ENCODE measurements around the gene MOGAT3. TPM values are rescaled to one million over a fixed set of nuclear protein-coding genes. Genes with fewer than 3 reads are reported as not detected.

Gene MOGAT3
- total RNA-seq, 8 experiments from 2014 or later: 0.15 to 0.62 TPM; not detected in 6

- in situ Hi-C loops (cut with MboI; ENCODE audit: low pct_unique_long_range_greater_than_20kb in 2 of 9, low sequenced_read_pairs in 9 of 9, unreplicated experiment in 9 of 9): no loop called here
- 0 to 80% (median 6%) methylated on average over 1 to 15 of the region's 53 CpGs; no CpG with 5 or more reads in 5 of the 10 experiments for WGBS, 10 experiments
- H3K27ac ChIP-seq: no peak overlapping the region
- peaks cover 34 to 37% of the 10 kb centered on the region in 2 donors for H3K4me1 ChIP-seq (replicated peaks in 1 of 2)
- peak; percentile 3 to 78 (median 15) for ATAC-seq (replicated peaks in 6 of 8)
- peak overlapping the region in 4 of 5 donors; percentile 4 to 28 (median 20) for H3K4me3 ChIP-seq
These were observed 27.7 kb downstream of the MOGAT3 start for GRCh38 chr7:101172854-101173751.

GRCh38 chr7:101172005-101172853 is 28.6 kb downstream of the MOGAT3 start:
- no peak overlapping the region for H3K27ac ChIP-seq
- in situ Hi-C loops (cut with MboI; ENCODE audit: low pct_unique_long_range_greater_than_20kb in 2 of 9, low sequenced_read_pairs in 9 of 9, unreplicated experiment in 9 of 9): no loop called here
- H3K4me3 ChIP-seq: peak overlapping the region; percentile 4 to 28 (median 19)
- peak in 5 of 8 experiments; percentile 16 to 51 (median 36) for ATAC-seq (replicated peaks in 6 of 8)
- WGBS, 10 experiments: 0 to 7% (median 0%) methylated on average over 1 to 27 of the region's 79 CpGs; no CpG with 5 or more reads in 6 of the 10 experiments
- peaks cover 38 to 46% of the 10 kb centered on the region in 2 donors for H3K4me1 ChIP-seq (replicated peaks in 1 of 2)

GRCh38 chr7:101171442-101171837 is 29.4 kb downstream of the MOGAT3 start:
- H3K4me1 ChIP-seq (replicated peaks in 1 of 2): peaks cover 43 to 48% of the 10 kb centered on the region in 2 donors
- 0 to 4% (median 0%) methylated on average over 2 to 11 of the region's 13 CpGs; no CpG with 5 or more reads in 4 of the 10 experiments for WGBS, 10 experiments
- no peak for ATAC-seq (replicated peaks in 6 of 8)
- H3K4me3 ChIP-seq: peak overlapping the region in 2 of 5 donors; percentile 19 to 28
- no peak overlapping the region for H3K27ac ChIP-seq
- in situ Hi-C loops (cut with MboI; ENCODE audit: low pct_unique_long_range_greater_than_20kb in 2 of 9, low sequenced_read_pairs in 9 of 9, unreplicated experiment in 9 of 9): no loop called here

- no peak overlapping the region for H3K27ac ChIP-seq
- no peak for ATAC-seq (replicated peaks in 6 of 8)
- in situ Hi-C loops (cut with MboI; ENCODE audit: low pct_unique_long_range_greater_than_20kb in 2 of 9, low sequenced_read_pairs in 9 of 9, unreplicated experiment in 9 of 9): no loop called here
- peak overlapping the region in 1 of 5 donors; percentile 28 for H3K4me3 ChIP-seq
- peaks cover 47 to 51% of the 10 kb centered on the region in 2 donors for H3K4me1 ChIP-seq (replicated peaks in 1 of 2)
- WGBS, 10 experiments: 0 to 33% (median 3%) methylated on average over 1 to 11 of the region's 17 CpGs; no CpG with 5 or more reads in 1 of the 10 experiments
These were observed 30.0 kb downstream of the MOGAT3 start for GRCh38 chr7:101170617-101171441.

GRCh38 chr7:101169838-101170551 is 30.8 kb downstream of the MOGAT3 start:
- peak overlapping the region; percentile 27 to 85 (median 47) for H3K4me3 ChIP-seq
- in situ Hi-C loops (cut with MboI; ENCODE audit: low pct_unique_long_range_greater_than_20kb in 2 of 9, low sequenced_read_pairs in 9 of 9, unreplicated experiment in 9 of 9): no loop called here
- ATAC-seq (replicated peaks in 6 of 8): peak; percentile 6 to 59 (median 13)
- peak overlapping the region in 1 of 2 donors; percentile 66 for H3K27ac ChIP-seq
- H3K4me1 ChIP-seq (replicated peaks in 1 of 2): peaks cover 49 to 51% of the 10 kb centered on the region in 2 donors
- 0 to 2% (median 0%) methylated on average over 1 to 15 of the region's 33 CpGs; no CpG with 5 or more reads in 5 of the 10 experiments for WGBS, 10 experiments

- 0 to 9% (median 2%) methylated on average over 1 to 11 of the region's 18 CpGs; no CpG with 5 or more reads in 7 of the 10 experiments for WGBS, 10 experiments
- Histone ChIP-seq H3K4me3 (peak overlapping the region; percentile 27 to 85 (median 47)), H3K4me1 (replicated peaks in 1 of 2) (peaks cover 49 to 51% of the 10 kb centered on the region in 2 donors), H3K27ac (peak overlapping the region in 1 of 2 donors; percentile 66)
- peak in 1 of 8 experiments; percentile 1 for ATAC-seq (replicated peaks in 6 of 8)
- in situ Hi-C loops (cut with MboI; ENCODE audit: low pct_unique_long_range_greater_than_20kb in 2 of 9, low sequenced_read_pairs in 9 of 9, unreplicated experiment in 9 of 9): no loop called here
These were observed 31.6 kb downstream of the MOGAT3 start for GRCh38 chr7:101169110-101169837.

- 0 to 21% (median 0%) methylated on average over 1 to 4 of the region's 6 CpGs; no CpG with 5 or more reads in 5 of the 10 experiments for WGBS, 10 experiments
- in situ Hi-C loops (cut with MboI; ENCODE audit: low pct_unique_long_range_greater_than_20kb in 2 of 9, low sequenced_read_pairs in 9 of 9, unreplicated experiment in 9 of 9): no loop called here
- peaks cover 45 to 49% of the 10 kb centered on the region in 2 donors for H3K4me1 ChIP-seq (replicated peaks in 1 of 2)
These were observed 32.3 kb downstream of the MOGAT3 start for GRCh38 chr7:101168412-101169049.

GRCh38 chr7:101167645-101168411 is 33.0 kb downstream of the MOGAT3 start:
- peaks cover 38 to 42% of the 10 kb centered on the region in 2 donors for H3K4me1 ChIP-seq (replicated peaks in 1 of 2)
- H3K4me3 ChIP-seq: peak overlapping the region; percentile 22 to 85 (median 47)
- ATAC-seq (replicated peaks in 6 of 8): no peak

More at GRCh38 chr7:101168412-101169049, 32.3 kb downstream of the MOGAT3 start:
- ATAC-seq (replicated peaks in 6 of 8): no peak
- peak overlapping the region in 1 of 2 donors; percentile 66 for H3K27ac ChIP-seq
- H3K4me3 ChIP-seq: peak overlapping the region; percentile 27 to 85 (median 47)

GRCh38 chr7:101166909-101167644 is 33.8 kb downstream of the MOGAT3 start:
- Histone ChIP-seq H3K4me1 (replicated peaks in 1 of 2) (peaks cover 37 to 42% of the 10 kb centered on the region in 2 donors), H3K4me3 (peak overlapping the region; percentile 22 to 85 (median 47)), H3K27ac (peak overlapping the region; percentile 71 to 72)
- peak in 5 of 8 experiments; percentile 6 to 24 (median 16) for ATAC-seq (replicated peaks in 6 of 8)
- in situ Hi-C loops (cut with MboI; ENCODE audit: low pct_unique_long_range_greater_than_20kb in 2 of 9, low sequenced_read_pairs in 9 of 9, unreplicated experiment in 9 of 9): no loop called here
- 0% methylated on average over 1 to 3 of the region's 19 CpGs; no CpG with 5 or more reads in 6 of the 10 experiments for WGBS, 10 experiments

More at GRCh38 chr7:101167645-101168411, 33.0 kb downstream of the MOGAT3 start:
- WGBS, 10 experiments: 0 to 4% (median 0%) methylated on average over 1 to 6 of the region's 12 CpGs; no CpG with 5 or more reads in 1 of the 10 experiments
- in situ Hi-C loops (cut with MboI; ENCODE audit: low pct_unique_long_range_greater_than_20kb in 2 of 9, low sequenced_read_pairs in 9 of 9, unreplicated experiment in 9 of 9): no loop called here
- H3K27ac ChIP-seq: peak overlapping the region in 1 of 2 donors; percentile 71

- no peak for ATAC-seq (replicated peaks in 6 of 8)
- H3K4me3 ChIP-seq: peak overlapping the region; percentile 22 to 85 (median 47)
- no CpG with 5 or more reads among the region's 11 CpGs for WGBS, 10 experiments
- H3K27ac ChIP-seq: peak overlapping the region; percentile 71 to 72
- H3K4me1 ChIP-seq (replicated peaks in 1 of 2): peaks cover 34 to 39% of the 10 kb centered on the region in 2 donors
- in situ Hi-C loops (cut with MboI; ENCODE audit: low pct_unique_long_range_greater_than_20kb in 2 of 9, low sequenced_read_pairs in 9 of 9, unreplicated experiment in 9 of 9): no loop called here
These were observed 34.3 kb downstream of the MOGAT3 start for GRCh38 chr7:101166648-101166908.

Data from motor neuron (in vitro differentiated cells).